ENCODE measurements around the gene SMIM32.
A peak's percentile ranks its signal among the peaks of the same experiment; 100 is the strongest.

Gene SMIM32

GRCh38 chr5:136153581-136154236 lies 39.3 kb downstream of the SMIM32 start:
- no peak overlapping the region for H3K4me3 ChIP-seq (ENCODE audit: low read length)
- DNase-seq (ENCODE audit: low read depth), result no peak
- no peak for TF ChIP-seq CTCF (conservative IDR thresholded peaks at IDR 0.05; ENCODE audit: low read length)

- no peak for TF ChIP-seq CTCF (conservative IDR thresholded peaks at IDR 0.05; ENCODE audit: low read length)
- no peak for DNase-seq (ENCODE audit: low read depth)
- no peak overlapping the region for H3K4me3 ChIP-seq (ENCODE audit: low read length)
Observed at GRCh38 chr5:136149891-136150290, 43.1 kb downstream of the SMIM32 start.

GRCh38 chr5:136147632-136148031 lies 45.3 kb downstream of the SMIM32 start:
- TF ChIP-seq CTCF (conservative IDR thresholded peaks at IDR 0.05; ENCODE audit: low read length), result no peak
- no peak for DNase-seq (ENCODE audit: low read depth)
- H3K4me3 ChIP-seq (ENCODE audit: low read length), result no peak overlapping the region

GRCh38 chr5:136146201-136146600 lies 46.8 kb downstream of the SMIM32 start:
- TF ChIP-seq CTCF (conservative IDR thresholded peaks at IDR 0.05; ENCODE audit: low read length), result no peak
- no peak for DNase-seq (ENCODE audit: low read depth)
- H3K4me3 ChIP-seq (ENCODE audit: low read length), result no peak overlapping the region

GRCh38 chr5:136145030-136145429 lies 47.9 kb downstream of the SMIM32 start:
- TF ChIP-seq CTCF (conservative IDR thresholded peaks at IDR 0.05; ENCODE audit: low read length), result no peak
- no peak overlapping the region for H3K4me3 ChIP-seq (ENCODE audit: low read length)
- DNase-seq (ENCODE audit: low read depth), result no peak

- DNase-seq (ENCODE audit: low read depth), result peak; percentile 13
- no peak for TF ChIP-seq CTCF (conservative IDR thresholded peaks at IDR 0.05; ENCODE audit: low read length)
- H3K4me3 ChIP-seq (ENCODE audit: low read length), result no peak overlapping the region
Observed at GRCh38 chr5:136143763-136144162, 49.2 kb downstream of the SMIM32 start.

- no peak for TF ChIP-seq CTCF (conservative IDR thresholded peaks at IDR 0.05; ENCODE audit: low read length)
- DNase-seq (ENCODE audit: low read depth), result no peak
- H3K4me3 ChIP-seq (ENCODE audit: low read length), result no peak overlapping the region
Observed at GRCh38 chr5:136143312-136143711, 49.6 kb downstream of the SMIM32 start.

All from AG10803 (cell line).